Astrocyte (in vitro differentiated cells and primary cell): ENCODE data around the gene CA6.

Experiments
- EZH2 ChIP-seq: IDR thresholded peaks from 2 replicates; pipeline ENCODE4 v1.6.1; 2012; ENCODE audit warnings: mild to moderate bottlenecking, low read length, inconsistent platforms; ENCODE audit not compliant: insufficient read depth
- TF ChIP-seq, protein P1 (sequence below): IDR thresholded peaks from 2 replicates; pipeline ENCODE4 v1.5.1; 2011; ENCODE audit warnings: low read depth, mild to moderate bottlenecking, inconsistent platforms, low read length, moderate library complexity; ENCODE audit not compliant: insufficient read depth

GRCh38 chr1:8925960-8926359, 19.7 kb upstream of the CA6 start:
- TF ChIP-seq, protein P1, sequence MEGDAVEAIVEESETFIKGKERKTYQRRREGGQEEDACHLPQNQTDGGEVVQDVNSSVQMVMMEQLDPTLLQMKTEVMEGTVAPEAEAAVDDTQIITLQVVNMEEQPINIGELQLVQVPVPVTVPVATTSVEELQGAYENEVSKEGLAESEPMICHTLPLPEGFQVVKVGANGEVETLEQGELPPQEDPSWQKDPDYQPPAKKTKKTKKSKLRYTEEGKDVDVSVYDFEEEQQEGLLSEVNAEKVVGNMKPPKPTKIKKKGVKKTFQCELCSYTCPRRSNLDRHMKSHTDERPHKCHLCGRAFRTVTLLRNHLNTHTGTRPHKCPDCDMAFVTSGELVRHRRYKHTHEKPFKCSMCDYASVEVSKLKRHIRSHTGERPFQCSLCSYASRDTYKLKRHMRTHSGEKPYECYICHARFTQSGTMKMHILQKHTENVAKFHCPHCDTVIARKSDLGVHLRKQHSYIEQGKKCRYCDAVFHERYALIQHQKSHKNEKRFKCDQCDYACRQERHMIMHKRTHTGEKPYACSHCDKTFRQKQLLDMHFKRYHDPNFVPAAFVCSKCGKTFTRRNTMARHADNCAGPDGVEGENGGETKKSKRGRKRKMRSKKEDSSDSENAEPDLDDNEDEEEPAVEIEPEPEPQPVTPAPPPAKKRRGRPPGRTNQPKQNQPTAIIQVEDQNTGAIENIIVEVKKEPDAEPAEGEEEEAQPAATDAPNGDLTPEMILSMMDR = no peak
- no peak for TF ChIP-seq EZH2
